OCI-LY7 (cell line): ENCODE results near the gene CEND1.

Source experiments
- EZH2phosphoT487 ChIP-seq: fragments of 200-600 bp; sonication (generic); IDR thresholded peaks from 2 replicates; pipeline ENCODE4 v1.6.1; 2018; ENCODE audit warnings: low read depth, borderline replicate concordance, mild to moderate bottlenecking, mixed run types, antibody characterized with exemption, low read length, moderate library complexity, mixed read lengths
- TF ChIP-seq, protein P1 (sequence below): fragments of 200-600 bp; sonication (generic); conservative IDR thresholded peaks from 2 replicates; pipeline ENCODE4 v1.5.1; 2014; ENCODE audit warnings: mild to moderate bottlenecking, antibody characterized with exemption, low read length, moderate library complexity, mixed read lengths

DNA sequence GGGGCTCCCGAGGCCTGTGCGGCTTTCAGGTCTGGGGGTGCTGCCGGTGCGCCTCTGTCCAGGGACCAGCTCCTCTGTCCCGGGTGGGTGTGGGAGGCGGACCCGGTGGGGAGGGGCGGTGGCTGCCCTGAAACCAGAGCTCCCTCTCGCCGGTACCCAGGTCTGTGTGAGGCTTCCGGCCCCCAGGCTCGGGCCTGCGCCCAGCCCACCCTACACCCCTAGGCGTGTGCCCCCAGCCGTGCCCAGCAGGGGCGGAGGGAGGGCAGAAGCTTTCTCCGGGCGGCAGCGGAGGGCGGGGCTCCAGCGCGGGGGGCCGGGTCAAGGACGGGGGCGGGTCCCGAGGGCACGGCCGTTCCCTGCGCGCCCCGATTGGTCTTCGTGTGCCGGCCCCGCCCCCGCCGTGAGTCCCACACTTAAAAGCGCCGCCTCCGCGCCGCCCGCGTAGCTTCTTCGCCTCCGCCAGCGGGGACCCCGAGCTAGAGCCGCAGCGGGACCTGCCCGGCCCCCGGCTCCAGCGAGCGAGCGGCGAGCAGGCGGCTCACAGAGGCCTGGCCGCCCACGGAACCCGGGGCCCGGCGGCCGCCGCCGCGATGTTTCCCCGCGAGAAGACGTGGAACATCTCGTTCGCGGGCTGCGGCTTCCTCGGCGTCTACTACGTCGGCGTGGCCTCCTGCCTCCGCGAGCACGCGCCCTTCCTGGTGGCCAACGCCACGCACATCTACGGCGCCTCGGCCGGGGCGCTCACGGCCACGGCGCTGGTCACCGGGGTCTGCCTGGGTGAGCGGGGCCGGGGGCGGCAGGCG, 29.4 kb upstream of the CEND1 start:
- TF ChIP-seq, protein P1, sequence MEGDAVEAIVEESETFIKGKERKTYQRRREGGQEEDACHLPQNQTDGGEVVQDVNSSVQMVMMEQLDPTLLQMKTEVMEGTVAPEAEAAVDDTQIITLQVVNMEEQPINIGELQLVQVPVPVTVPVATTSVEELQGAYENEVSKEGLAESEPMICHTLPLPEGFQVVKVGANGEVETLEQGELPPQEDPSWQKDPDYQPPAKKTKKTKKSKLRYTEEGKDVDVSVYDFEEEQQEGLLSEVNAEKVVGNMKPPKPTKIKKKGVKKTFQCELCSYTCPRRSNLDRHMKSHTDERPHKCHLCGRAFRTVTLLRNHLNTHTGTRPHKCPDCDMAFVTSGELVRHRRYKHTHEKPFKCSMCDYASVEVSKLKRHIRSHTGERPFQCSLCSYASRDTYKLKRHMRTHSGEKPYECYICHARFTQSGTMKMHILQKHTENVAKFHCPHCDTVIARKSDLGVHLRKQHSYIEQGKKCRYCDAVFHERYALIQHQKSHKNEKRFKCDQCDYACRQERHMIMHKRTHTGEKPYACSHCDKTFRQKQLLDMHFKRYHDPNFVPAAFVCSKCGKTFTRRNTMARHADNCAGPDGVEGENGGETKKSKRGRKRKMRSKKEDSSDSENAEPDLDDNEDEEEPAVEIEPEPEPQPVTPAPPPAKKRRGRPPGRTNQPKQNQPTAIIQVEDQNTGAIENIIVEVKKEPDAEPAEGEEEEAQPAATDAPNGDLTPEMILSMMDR, result no peak
- no peak for TF ChIP-seq EZH2phosphoT487
